Measurements from ENCODE around the gene SHROOM3.

SHROOM3 gene

DNA sequence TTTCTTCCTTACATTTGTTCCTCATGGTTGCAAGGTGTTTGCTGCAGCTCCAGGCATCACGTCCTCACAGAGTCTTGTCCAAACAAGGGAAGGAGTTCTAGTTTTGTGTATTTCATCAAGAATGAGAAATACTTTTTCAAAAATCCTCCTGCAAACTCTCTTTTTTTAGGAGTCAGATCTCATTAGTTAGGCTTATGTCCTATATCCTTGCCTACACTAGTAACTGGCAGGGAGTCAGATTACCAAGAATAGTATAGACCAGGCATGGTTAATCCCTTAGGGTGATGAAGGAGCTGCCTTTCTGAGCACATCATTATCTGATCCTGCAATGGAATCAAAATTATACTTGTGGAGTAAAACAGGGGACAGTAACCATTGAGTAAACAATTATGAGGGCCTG is 160.4 kb downstream of the SHROOM3 start:
- Mint-ChIP-seq H3K36me3 (ENCODE audit: low read depth) (no peaks in the 10 kb centered on the region), H3K4me3 (no peak overlapping the region), H3K27me3 (ENCODE audit: low read depth) (peaks cover 5% of the 10 kb centered on the region), H3K4me1 (peaks cover 33% of the 10 kb centered on the region), H3K27ac (no peak overlapping the region), H3K9me3 (no peaks in the 10 kb centered on the region)
- TF ChIP-seq, protein P1, sequence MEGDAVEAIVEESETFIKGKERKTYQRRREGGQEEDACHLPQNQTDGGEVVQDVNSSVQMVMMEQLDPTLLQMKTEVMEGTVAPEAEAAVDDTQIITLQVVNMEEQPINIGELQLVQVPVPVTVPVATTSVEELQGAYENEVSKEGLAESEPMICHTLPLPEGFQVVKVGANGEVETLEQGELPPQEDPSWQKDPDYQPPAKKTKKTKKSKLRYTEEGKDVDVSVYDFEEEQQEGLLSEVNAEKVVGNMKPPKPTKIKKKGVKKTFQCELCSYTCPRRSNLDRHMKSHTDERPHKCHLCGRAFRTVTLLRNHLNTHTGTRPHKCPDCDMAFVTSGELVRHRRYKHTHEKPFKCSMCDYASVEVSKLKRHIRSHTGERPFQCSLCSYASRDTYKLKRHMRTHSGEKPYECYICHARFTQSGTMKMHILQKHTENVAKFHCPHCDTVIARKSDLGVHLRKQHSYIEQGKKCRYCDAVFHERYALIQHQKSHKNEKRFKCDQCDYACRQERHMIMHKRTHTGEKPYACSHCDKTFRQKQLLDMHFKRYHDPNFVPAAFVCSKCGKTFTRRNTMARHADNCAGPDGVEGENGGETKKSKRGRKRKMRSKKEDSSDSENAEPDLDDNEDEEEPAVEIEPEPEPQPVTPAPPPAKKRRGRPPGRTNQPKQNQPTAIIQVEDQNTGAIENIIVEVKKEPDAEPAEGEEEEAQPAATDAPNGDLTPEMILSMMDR (IDR thresholded peaks at IDR 0.05; ENCODE audit: unreplicated experiment in 3 of 3), result no peak

GRCh38 chr4:76596713-76597112 is 161.7 kb downstream of the SHROOM3 start:
- TF ChIP-seq, protein P1 (IDR thresholded peaks at IDR 0.05; ENCODE audit: unreplicated experiment in 3 of 3), result no peak
- no peaks in the 10 kb centered on the region for H3K9me3 Mint-ChIP-seq
- peaks cover 8% of the 10 kb centered on the region for H3K27me3 Mint-ChIP-seq (ENCODE audit: low read depth)
- no peak overlapping the region for H3K4me3 Mint-ChIP-seq
- no peaks in the 10 kb centered on the region for H3K36me3 Mint-ChIP-seq (ENCODE audit: low read depth)
- peaks cover 20% of the 10 kb centered on the region for H3K4me1 Mint-ChIP-seq
- no peak overlapping the region for H3K27ac Mint-ChIP-seq

DNA sequence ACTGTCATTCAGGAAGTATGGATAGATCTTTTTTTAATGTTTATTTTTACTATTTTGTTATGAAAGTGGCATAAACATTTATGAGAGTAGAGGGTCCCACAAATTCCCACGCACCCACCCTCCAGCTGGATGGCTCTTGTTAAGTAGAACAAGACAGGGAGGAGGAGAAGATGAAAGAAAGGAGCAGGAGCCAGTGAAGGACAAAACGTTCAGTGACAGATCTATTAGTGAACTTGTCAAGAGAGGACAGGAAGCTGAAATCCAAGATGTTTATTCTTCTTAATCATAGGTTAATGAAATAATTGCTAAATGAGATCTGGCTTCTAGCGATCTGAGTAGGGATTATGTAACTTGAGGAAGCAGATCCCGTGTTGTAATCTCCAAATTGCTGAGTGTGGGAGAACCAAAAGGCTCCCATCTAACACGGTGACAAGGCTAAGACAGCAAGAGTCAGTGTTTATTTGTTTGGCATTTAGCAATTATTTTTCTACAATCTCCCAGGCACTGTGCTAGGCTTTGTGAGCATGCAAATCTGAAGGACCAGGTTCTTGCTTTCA is 162.5 kb downstream of the SHROOM3 start:
- TF ChIP-seq, protein P1 (IDR thresholded peaks at IDR 0.05; ENCODE audit: unreplicated experiment in 3 of 3), result no peak
- H3K4me3 Mint-ChIP-seq, result no peak overlapping the region
- no peaks in the 10 kb centered on the region for H3K9me3 Mint-ChIP-seq
- H3K36me3 Mint-ChIP-seq (ENCODE audit: low read depth), result no peaks in the 10 kb centered on the region
- H3K27me3 Mint-ChIP-seq (ENCODE audit: low read depth), result peaks cover 8% of the 10 kb centered on the region
- H3K27ac Mint-ChIP-seq, result no peak overlapping the region
- peaks cover 16% of the 10 kb centered on the region for H3K4me1 Mint-ChIP-seq

- no peaks in the 10 kb centered on the region for H3K36me3 Mint-ChIP-seq (ENCODE audit: low read depth)
- TF ChIP-seq, protein P1 (IDR thresholded peaks at IDR 0.05; ENCODE audit: unreplicated experiment in 3 of 3), result no peak
- H3K27ac Mint-ChIP-seq, result no peak overlapping the region
- peaks cover 16% of the 10 kb centered on the region for H3K4me1 Mint-ChIP-seq
- H3K9me3 Mint-ChIP-seq, result no peaks in the 10 kb centered on the region
- H3K27me3 Mint-ChIP-seq (ENCODE audit: low read depth), result peaks cover 12% of the 10 kb centered on the region
- H3K4me3 Mint-ChIP-seq, result no peak overlapping the region
These were observed 165.4 kb downstream of the SHROOM3 start for GRCh38 chr4:76600447-76600846.

GRCh38 chr4:76601791-76602190 is 166.8 kb downstream of the SHROOM3 start:
- TF ChIP-seq, protein P1 (IDR thresholded peaks at IDR 0.05; ENCODE audit: unreplicated experiment in 3 of 3), result no peak
- H3K27me3 Mint-ChIP-seq (ENCODE audit: low read depth), result peaks cover 12% of the 10 kb centered on the region

GRCh38 chr4:76605099-76605563 is 170.1 kb downstream of the SHROOM3 start:
- Mint-ChIP-seq H3K9me3 (no peaks in the 10 kb centered on the region), H3K27ac (peak overlapping the region; percentile 11 to 71 (median 61)), H3K27me3 (ENCODE audit: low read depth) (peaks cover 8% of the 10 kb centered on the region), H3K4me1 (peaks cover 34% of the 10 kb centered on the region), H3K36me3 (ENCODE audit: low read depth) (no peaks in the 10 kb centered on the region), H3K4me3 (no peak overlapping the region)
- TF ChIP-seq, protein P1 (IDR thresholded peaks at IDR 0.05; ENCODE audit: unreplicated experiment in 3 of 3), result no peak

More at GRCh38 chr4:76601791-76602190, 166.8 kb downstream of the SHROOM3 start:
- Mint-ChIP-seq H3K36me3 (ENCODE audit: low read depth) (no peaks in the 10 kb centered on the region), H3K27ac (peak overlapping the region in 1 of 3 experiments; percentile 45), H3K4me1 (peaks cover 22% of the 10 kb centered on the region), H3K9me3 (no peaks in the 10 kb centered on the region), H3K4me3 (no peak overlapping the region)

Measured in nephron (organoid).